Ovary (tissue), 3 donors: Measurements from ENCODE around the gene UHMK1.

Experiments used
- CTCF ChIP-seq, 3 donors: fragments of 450-650 bp in 2 of 3; fragments of 200-600 bp in 1 of 3; IDR thresholded peaks; one replicate each; pipeline versions ENCODE4 v1.5.1 to v1.8.0; 2016 to 2022; ENCODE audit warnings: antibody characterized with exemption in 3 of 3, mild to moderate bottlenecking in 1 of 3
- POLR2A ChIP-seq: fragments of 450-650 bp; IDR thresholded peaks from one replicate; pipeline ENCODE4 v1.6.1; 2017; ENCODE audit warnings: antibody characterized with exemption, mild to moderate bottlenecking, moderate library complexity
- donor health status: DM: no; HTN: no; CAD: no.

- no peak for TF ChIP-seq POLR2A
- TF ChIP-seq CTCF (IDR thresholded peaks at IDR 0.05) = no peak
These were observed 69.3 kb downstream of the UHMK1 start for GRCh38 chr1:162566870-162567269.
